A549 treated with CORT108297 at 1 μM for 4 hours (cell line): ENCODE data around the gene ECE2. TPM values are rescaled to one million over a fixed set of nuclear protein-coding genes. Genes with fewer than 3 reads are reported as not detected.

ENCODE experiments used
- total RNA-seq: library from RNA; stranded (reverse); fragments of 200-300 nt; extraction: Qiagen RNA extraction; gene quantifications from 5 replicates; pipeline ENCODE4 v1.2.3, GENCODE V29; 2022

ECE2 gene
- not detected in 5 replicates for total RNA-seq

GRCh38 chr3:184275961-184276910, at the start of gene ECE2:
TSS of gene ECE2 (plus strand) at chr3:184276022. CDS start at chr3:184276154, 132 bp downstream.

GRCh38 chr3:184229394-184230080, 46.3 kb upstream of the ECE2 start, which contains the start of gene VWA5B2:
TSS of gene VWA5B2 (plus strand) at chr3:184229585. CDS start at chr3:184230529, 944 bp downstream.

GRCh38 chr3:184248454-184249411, 27.1 kb upstream of the ECE2 start, which contains the start of gene ALG3:
TSS of gene ALG3 (minus strand) at chr3:184248962. CDS start at chr3:184248940, 22 bp downstream.

GRCh38 chr3:184249412-184250166, 26.2 kb upstream of the ECE2 start, which contains the start of gene EEF1AKMT4:
TSS of gene EEF1AKMT4 (plus strand) at chr3:184249672. CDS start at chr3:184249695, 23 bp downstream.

GRCh38 chr3:184261270-184261853, 14.5 kb upstream of the ECE2 start, which contains the start of gene CAMK2N2:
TSS of gene CAMK2N2 (minus strand) at chr3:184261553. CDS start at chr3:184261285, 268 bp downstream.

GRCh38 chr3:184298759-184299487, 23.1 kb downstream of the ECE2 start, which contains the start of gene PSMD2:
TSS of gene PSMD2 (plus strand) at chr3:184299241. CDS start at chr3:184299267, 26 bp downstream.

GRCh38 chr3:184314363-184314699, 38.5 kb downstream of the ECE2 start, which contains the start of gene EIF4G1:
TSS of gene EIF4G1 (plus strand) at chr3:184314606. CDS start at chr3:184315797, 1,191 bp downstream.

GRCh38 chr3:184337399-184337714, 61.5 kb downstream of the ECE2 start, which contains the start of gene FAM131A:
TSS of gene FAM131A (plus strand) at chr3:184337600. CDS start at chr3:184337631, 31 bp downstream.

Other genes with a start within 250 kb of the ECE2 start
- gene HTR3D, start 244.3 kb upstream of the ECE2 start, total RNA-seq = not detected in 5 replicates
- gene HTR3C, start 223.0 kb upstream of the ECE2 start, total RNA-seq = not detected in 5 replicates
- not detected in 5 replicates for gene HTR3E, start 179.0 kb upstream of the ECE2 start, total RNA-seq
- 29.6 to 30.9 TPM (median 30.0 TPM) in 5 replicates for gene EIF2B5, start 140.7 kb upstream of the ECE2 start, total RNA-seq
- gene DVL3, start 120.6 kb upstream of the ECE2 start, total RNA-seq = 17.8 to 28.6 TPM (median 27.7 TPM) in 5 replicates
- 307 to 325 TPM (median 321 TPM) in 5 replicates for gene AP2M1, start 101.2 kb upstream of the ECE2 start, total RNA-seq
- 30.4 to 38.0 TPM (median 36.0 TPM) in 5 replicates for gene ABCF3, start 89.8 kb upstream of the ECE2 start, total RNA-seq
- 0.40 to 0.73 TPM (median 0.55 TPM) in 5 replicates for gene VWA5B2, start 46.4 kb upstream of the ECE2 start, total RNA-seq
- 59.2 to 88.0 TPM (median 77.6 TPM) in 5 replicates for gene ALG3, start 27.1 kb upstream of the ECE2 start, total RNA-seq
- gene EEF1AKMT4, start 26.4 kb upstream of the ECE2 start, total RNA-seq = 9.9 to 14.1 TPM (median 12.6 TPM) in 5 replicates
- 0.87 to 1.4 TPM (median 1.3 TPM) in 5 replicates for gene CAMK2N2, start 14.5 kb upstream of the ECE2 start, total RNA-seq
- gene PSMD2, start 23.2 kb downstream of the ECE2 start, total RNA-seq = 303 to 385 TPM (median 316 TPM) in 5 replicates
- gene EIF4G1, start 38.6 kb downstream of the ECE2 start, total RNA-seq = 247 to 263 TPM (median 260 TPM) in 5 replicates
- 7.0 to 12.5 TPM (median 10.7 TPM) in 5 replicates for gene FAM131A, start 61.6 kb downstream of the ECE2 start, total RNA-seq
- gene CLCN2, start 85.6 kb downstream of the ECE2 start, total RNA-seq = 4.2 to 6.1 TPM (median 5.8 TPM) in 5 replicates
- 69.1 to 84.0 TPM (median 75.7 TPM) in 5 replicates for gene POLR2H, start 85.7 kb downstream of the ECE2 start, total RNA-seq
- gene THPO, start 102.2 kb downstream of the ECE2 start, total RNA-seq = 0.06 to 0.07 TPM in 2 of 5 replicates, not detected in the others
- gene CHRD, start 104.0 kb downstream of the ECE2 start, total RNA-seq = 0.13 to 0.48 TPM (median 0.16 TPM) in 5 replicates